ENCODE data around the gene EIF2A. TPM values are rescaled to one million over a fixed set of nuclear protein-coding genes. Genes with fewer than 3 reads are reported as not detected.

EIF2A gene
- polyA plus RNA-seq, 1 of the 3 experiments (the other 2 are of a cell fraction) = 67.0 TPM

DNA sequence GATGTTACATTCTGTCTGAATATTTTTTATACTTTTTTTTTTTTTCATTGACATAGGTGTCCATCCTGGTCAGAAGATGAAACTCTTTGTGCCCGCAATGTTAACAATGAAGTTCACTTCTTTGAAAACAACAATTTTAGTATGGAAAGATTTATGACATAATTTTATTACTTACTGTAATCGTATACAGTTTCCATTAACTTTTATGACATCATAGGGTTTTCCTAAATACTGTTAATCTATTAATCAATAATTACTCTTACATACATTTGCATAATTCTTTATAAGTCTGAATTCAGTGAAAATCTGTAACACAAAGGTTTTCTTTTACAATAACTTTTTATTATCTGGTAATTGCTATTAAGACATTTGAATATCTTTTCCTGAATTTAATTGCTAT is 17.7 kb downstream of the EIF2A start:
- Histone ChIP-seq H3K4me1 (ENCODE audit: control insufficient read depth in 1 of 2, insufficient read depth in 2 of 2, low read depth in 1 of 2, low read length in 1 of 2) (no peaks in the 10 kb centered on the region; a peak in 1 of 4 replicates), H3K4me3 (ENCODE audit: low read depth in 2 of 2, low read length in 1 of 2) (no peak overlapping the region), H3K9me3 (no peaks in the 10 kb centered on the region), H3K79me2 (ENCODE audit: insufficient read depth) (peaks cover 22% of the 10 kb centered on the region), H3K36me3 (replicated peaks in 1 of 2; ENCODE audit: control insufficient read depth in 1 of 2, insufficient read depth in 2 of 2, low read length in 1 of 2) (peaks cover 63 to 78% of the 10 kb centered on the region in 2 experiments), H3K9ac (no peak overlapping the region), H3K27me3 (ENCODE audit: insufficient read depth) (no peaks in the 10 kb centered on the region), H3K27ac (ENCODE audit: low read depth in 2 of 2, low read length in 1 of 2) (no peak overlapping the region), H3K4me2 (no peak overlapping the region), H2AFZ (ENCODE audit: low read depth) (no peak overlapping the region), H3F3A (replicated peaks; ENCODE audit: insufficient read depth) (peaks cover 13% of the 10 kb centered on the region), H4K20me1 (ENCODE audit: insufficient read depth) (no peaks in the 10 kb centered on the region), H3K9me2 (no peaks in the 10 kb centered on the region)
- ChIA-PET POLR2A (no interaction called here), CTCF (no interaction called here)
- 75% methylated on average over 2 of the region's 2 CpGs for WGBS (ENCODE audit: low lambda C conversion rate)
- TF ChIP-seq FOSL2 (IDR thresholded peaks at IDR 0.05; ENCODE audit: borderline replicate concordance, low read depth) (no peak), GABPA (IDR thresholded peaks at IDR 0.05; ENCODE audit: low read depth) (no peak), TEAD4 (IDR thresholded peaks at IDR 0.05; ENCODE audit: borderline replicate concordance, insufficient read depth) (no peak), RCOR1 (IDR thresholded peaks at IDR 0.05; ENCODE audit: low read length) (no peak), CHD2 (IDR thresholded peaks at IDR 0.05; ENCODE audit: low read length, partially characterized antibody) (no peak), FOXM1 (IDR thresholded peaks at IDR 0.05; ENCODE audit: low read depth) (no peak), RFX5 (IDR thresholded peaks at IDR 0.05; ENCODE audit: low read length) (no peak), YY1 (IDR thresholded peaks at IDR 0.05; ENCODE audit: low read depth) (no peak)
- TF ChIP-seq, protein P1, sequence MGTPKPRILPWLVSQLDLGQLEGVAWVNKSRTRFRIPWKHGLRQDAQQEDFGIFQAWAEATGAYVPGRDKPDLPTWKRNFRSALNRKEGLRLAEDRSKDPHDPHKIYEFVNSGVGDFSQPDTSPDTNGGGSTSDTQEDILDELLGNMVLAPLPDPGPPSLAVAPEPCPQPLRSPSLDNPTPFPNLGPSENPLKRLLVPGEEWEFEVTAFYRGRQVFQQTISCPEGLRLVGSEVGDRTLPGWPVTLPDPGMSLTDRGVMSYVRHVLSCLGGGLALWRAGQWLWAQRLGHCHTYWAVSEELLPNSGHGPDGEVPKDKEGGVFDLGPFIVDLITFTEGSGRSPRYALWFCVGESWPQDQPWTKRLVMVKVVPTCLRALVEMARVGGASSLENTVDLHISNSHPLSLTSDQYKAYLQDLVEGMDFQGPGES (IDR thresholded peaks at IDR 0.05; ENCODE audit: low read depth, low read length) = no peak
- TF ChIP-seq, protein P2, sequence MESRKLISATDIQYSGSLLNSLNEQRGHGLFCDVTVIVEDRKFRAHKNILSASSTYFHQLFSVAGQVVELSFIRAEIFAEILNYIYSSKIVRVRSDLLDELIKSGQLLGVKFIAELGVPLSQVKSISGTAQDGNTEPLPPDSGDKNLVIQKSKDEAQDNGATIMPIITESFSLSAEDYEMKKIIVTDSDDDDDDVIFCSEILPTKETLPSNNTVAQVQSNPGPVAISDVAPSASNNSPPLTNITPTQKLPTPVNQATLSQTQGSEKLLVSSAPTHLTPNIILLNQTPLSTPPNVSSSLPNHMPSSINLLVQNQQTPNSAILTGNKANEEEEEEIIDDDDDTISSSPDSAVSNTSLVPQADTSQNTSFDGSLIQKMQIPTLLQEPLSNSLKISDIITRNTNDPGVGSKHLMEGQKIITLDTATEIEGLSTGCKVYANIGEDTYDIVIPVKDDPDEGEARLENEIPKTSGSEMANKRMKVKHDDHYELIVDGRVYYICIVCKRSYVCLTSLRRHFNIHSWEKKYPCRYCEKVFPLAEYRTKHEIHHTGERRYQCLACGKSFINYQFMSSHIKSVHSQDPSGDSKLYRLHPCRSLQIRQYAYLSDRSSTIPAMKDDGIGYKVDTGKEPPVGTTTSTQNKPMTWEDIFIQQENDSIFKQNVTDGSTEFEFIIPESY (IDR thresholded peaks at IDR 0.05; ENCODE audit: borderline replicate concordance, low read depth) = no peak
- DNase-seq = no peak

DNA sequence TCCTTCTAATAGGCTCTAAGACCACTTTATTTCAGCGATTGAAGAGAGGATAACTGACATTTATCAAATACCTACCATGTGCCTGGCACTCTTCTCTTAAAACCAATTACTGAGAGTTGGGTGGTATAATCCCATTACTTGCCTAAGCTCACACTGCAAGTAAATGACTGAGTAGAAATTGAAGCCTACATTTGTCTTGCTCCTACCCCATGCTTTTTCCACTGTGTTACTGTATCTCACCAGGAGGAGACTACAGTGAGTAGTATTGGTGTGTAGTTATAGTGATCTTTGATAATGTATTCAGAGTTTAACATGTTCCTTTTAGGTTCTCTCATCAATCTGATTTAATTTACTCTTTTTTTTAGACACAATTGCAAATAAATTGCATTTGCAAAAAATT is 20.7 kb downstream of the EIF2A start:
- Histone ChIP-seq H3F3A (replicated peaks; ENCODE audit: insufficient read depth) (peaks cover 13% of the 10 kb centered on the region), H3K79me2 (ENCODE audit: insufficient read depth) (no peaks in the 10 kb centered on the region), H3K27me3 (ENCODE audit: insufficient read depth) (no peaks in the 10 kb centered on the region), H3K9ac (no peak overlapping the region), H4K20me1 (ENCODE audit: insufficient read depth) (no peaks in the 10 kb centered on the region), H3K9me2 (no peaks in the 10 kb centered on the region), H3K4me3 (ENCODE audit: low read depth in 2 of 2, low read length in 1 of 2) (no peak overlapping the region), H3K4me1 (ENCODE audit: control insufficient read depth in 1 of 2, insufficient read depth in 2 of 2, low read depth in 1 of 2, low read length in 1 of 2) (no peaks in the 10 kb centered on the region; a peak in 1 of 4 replicates), H3K9me3 (no peaks in the 10 kb centered on the region), H3K36me3 (replicated peaks in 1 of 2; ENCODE audit: control insufficient read depth in 1 of 2, insufficient read depth in 2 of 2, low read length in 1 of 2) (peaks cover 74 to 76% of the 10 kb centered on the region in 2 experiments), H3K27ac (ENCODE audit: low read depth in 2 of 2, low read length in 1 of 2) (peak overlapping the region in 1 of 2 experiments; percentile 29; a peak in 1 of 4 replicates), H2AFZ (ENCODE audit: low read depth) (no peak overlapping the region), H3K4me2 (no peak overlapping the region)
- ChIA-PET POLR2A (interaction anchor here (1.2 kb wide), 1 partner anchor 27 kb away, joined by 3 read pairs; no protein-coding TSS in a partner anchor), CTCF (interaction anchor here (1.1 to 1.6 kb wide), 3 partner anchors 11 to 39 kb away, joined by 3 to 4 read pairs (median 3); no protein-coding TSS in a partner anchor)
- no peak for DNase-seq
- 53% methylated on average over 1 of the region's 1 CpG for whole genome bisulfite sequencing (ENCODE audit: low lambda C conversion rate)
- TF ChIP-seq MXI1 (IDR thresholded peaks at IDR 0.05; ENCODE audit: low read depth, low read length) = no peak
- no peak for TF ChIP-seq CHD2 (IDR thresholded peaks at IDR 0.05; ENCODE audit: low read length, partially characterized antibody)
- TF ChIP-seq EZH2phosphoT487 (IDR thresholded peaks at IDR 0.05; ENCODE audit: borderline replicate concordance, low read depth) = no peak
- TF ChIP-seq NFIC (IDR thresholded peaks at IDR 0.05; ENCODE audit: borderline replicate concordance) = no peak
- TF ChIP-seq TAF1 (IDR thresholded peaks at IDR 0.05; ENCODE audit: borderline replicate concordance, low read depth, low read length) = no peak
- TF ChIP-seq EP300 (IDR thresholded peaks at IDR 0.05; ENCODE audit: borderline replicate concordance in 1 of 2, low read depth in 1 of 2, low read length in 1 of 2) = no peak
- no peak for TF ChIP-seq RFX5 (IDR thresholded peaks at IDR 0.05; ENCODE audit: low read length)
- TF ChIP-seq, protein P3, sequence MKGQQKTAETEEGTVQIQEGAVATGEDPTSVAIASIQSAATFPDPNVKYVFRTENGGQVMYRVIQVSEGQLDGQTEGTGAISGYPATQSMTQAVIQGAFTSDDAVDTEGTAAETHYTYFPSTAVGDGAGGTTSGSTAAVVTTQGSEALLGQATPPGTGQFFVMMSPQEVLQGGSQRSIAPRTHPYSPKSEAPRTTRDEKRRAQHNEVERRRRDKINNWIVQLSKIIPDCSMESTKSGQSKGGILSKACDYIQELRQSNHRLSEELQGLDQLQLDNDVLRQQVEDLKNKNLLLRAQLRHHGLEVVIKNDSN (IDR thresholded peaks at IDR 0.05; ENCODE audit: borderline replicate concordance, low read depth) = no peak
- no peak for TF ChIP-seq TEAD4 (IDR thresholded peaks at IDR 0.05; ENCODE audit: borderline replicate concordance, insufficient read depth)

All from SK-N-SH (cell line).